Measurements from ENCODE around the gene UROC1.

Gene UROC1

DNA sequence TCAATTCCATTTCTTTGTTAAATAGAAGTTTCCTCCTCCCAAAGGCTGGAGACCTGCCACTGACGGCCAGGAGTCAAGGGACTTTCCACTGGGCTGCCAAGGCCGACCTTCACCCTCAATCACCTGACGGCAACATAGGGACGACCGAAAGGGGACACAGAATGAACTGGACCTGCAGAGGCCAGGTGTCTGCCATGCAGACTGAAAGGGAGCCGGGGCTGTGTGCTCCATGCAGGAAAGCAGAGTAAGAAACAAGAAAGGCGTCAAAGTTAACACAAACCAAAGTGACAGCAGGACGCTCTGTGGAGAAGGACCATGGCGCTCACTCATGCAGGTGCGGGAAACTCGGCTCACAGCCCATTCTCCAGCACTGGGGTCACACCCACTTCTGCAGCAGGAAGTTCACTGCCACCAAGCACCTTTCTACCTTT is 67.9 kb downstream of the UROC1 start:
- no peak for DNase-seq (ENCODE audit: extremely low read depth, low read depth)
- TF ChIP-seq, protein P1, sequence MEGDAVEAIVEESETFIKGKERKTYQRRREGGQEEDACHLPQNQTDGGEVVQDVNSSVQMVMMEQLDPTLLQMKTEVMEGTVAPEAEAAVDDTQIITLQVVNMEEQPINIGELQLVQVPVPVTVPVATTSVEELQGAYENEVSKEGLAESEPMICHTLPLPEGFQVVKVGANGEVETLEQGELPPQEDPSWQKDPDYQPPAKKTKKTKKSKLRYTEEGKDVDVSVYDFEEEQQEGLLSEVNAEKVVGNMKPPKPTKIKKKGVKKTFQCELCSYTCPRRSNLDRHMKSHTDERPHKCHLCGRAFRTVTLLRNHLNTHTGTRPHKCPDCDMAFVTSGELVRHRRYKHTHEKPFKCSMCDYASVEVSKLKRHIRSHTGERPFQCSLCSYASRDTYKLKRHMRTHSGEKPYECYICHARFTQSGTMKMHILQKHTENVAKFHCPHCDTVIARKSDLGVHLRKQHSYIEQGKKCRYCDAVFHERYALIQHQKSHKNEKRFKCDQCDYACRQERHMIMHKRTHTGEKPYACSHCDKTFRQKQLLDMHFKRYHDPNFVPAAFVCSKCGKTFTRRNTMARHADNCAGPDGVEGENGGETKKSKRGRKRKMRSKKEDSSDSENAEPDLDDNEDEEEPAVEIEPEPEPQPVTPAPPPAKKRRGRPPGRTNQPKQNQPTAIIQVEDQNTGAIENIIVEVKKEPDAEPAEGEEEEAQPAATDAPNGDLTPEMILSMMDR (IDR thresholded peaks at IDR 0.05; ENCODE audit: low read depth, low read length), result no peak

DNA sequence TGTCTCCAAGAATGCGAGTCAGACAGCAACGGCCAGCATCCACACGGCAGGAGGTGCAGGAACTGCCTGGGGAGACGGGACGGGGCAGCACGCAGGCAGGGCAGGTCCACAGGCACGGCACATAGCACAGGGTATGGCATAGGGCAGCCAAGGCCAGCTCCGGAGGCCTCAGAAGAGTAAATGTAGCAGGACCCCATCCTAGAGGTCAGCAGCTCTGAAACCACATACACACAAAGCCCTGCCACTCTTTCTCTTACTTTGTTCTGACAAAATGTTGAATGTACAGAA is 68.7 kb downstream of the UROC1 start:
- DNase-seq (ENCODE audit: extremely low read depth, low read depth), result no peak
- TF ChIP-seq, protein P1 (IDR thresholded peaks at IDR 0.05; ENCODE audit: low read depth, low read length), result no peak

DNA sequence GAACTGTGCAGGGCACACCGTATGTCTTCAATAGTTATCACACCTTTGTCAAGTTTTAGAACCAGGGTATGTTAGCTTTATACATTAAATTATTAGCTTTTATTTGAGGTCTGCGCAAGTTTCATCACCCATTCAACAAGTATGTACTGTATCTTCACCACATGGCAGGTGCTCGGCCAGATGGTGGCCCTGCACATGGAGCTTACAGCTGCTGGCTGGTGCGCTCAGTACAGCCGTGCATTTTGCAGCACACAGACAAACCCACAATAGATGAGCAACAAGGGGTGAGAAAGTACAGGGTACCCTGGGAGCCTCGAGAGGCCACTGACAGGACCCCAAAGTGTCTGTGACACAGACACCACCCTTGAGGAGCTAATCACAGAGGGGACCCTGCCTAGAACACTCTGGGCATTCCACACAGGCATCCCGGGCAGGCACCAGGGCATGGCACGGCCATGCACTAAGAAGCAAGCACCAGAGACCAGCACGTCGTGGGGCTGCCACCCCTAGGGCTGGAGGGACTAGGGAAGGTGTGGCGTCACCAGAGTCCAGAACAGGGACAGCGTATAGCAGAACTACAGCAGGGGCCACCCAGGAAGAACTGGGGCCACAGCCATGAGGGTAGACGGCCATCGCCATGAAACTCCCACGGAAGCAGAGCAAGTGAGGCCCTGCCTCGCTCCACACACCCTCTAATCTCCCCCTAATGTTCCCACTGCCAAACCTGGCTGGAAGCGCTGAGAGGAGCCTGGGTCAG is 69.3 kb downstream of the UROC1 start:
- DNase-seq (ENCODE audit: extremely low read depth, low read depth), result no peak
- TF ChIP-seq, protein P1 (IDR thresholded peaks at IDR 0.05; ENCODE audit: low read depth, low read length), result no peak

DNA sequence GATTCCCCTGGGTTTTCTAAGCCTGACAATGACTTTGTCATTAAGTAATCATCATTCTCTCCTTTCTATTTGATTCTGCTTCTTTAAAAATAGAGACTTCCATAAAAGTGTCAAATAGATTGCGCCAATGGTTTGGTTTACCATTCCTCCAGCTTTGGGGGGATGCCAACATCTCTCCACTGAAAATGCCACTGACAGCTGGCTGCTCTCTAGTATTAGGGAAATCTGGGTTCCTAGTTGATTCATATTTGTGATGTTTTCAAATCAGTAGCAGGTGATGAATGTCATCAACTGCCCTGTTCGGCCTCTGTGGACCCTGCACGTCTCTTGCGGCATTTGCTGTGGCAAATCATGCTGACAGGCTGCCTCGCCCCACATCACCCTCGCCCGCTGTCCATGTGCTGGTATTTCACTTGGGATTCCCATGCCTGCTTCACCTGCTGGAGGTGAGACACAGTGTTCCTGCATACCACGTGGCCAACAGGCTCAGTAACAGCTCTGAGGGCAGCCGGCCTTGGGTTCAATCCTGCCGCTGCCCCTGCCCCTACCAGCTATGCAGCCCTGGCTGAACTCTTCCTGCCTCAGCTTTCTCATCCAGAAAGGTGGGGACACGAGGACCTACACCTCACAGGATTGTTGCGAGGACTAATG is 70.0 kb downstream of the UROC1 start:
- TF ChIP-seq, protein P1 (IDR thresholded peaks at IDR 0.05; ENCODE audit: low read depth, low read length), result no peak
- DNase-seq (ENCODE audit: extremely low read depth, low read depth), result no peak

DNA sequence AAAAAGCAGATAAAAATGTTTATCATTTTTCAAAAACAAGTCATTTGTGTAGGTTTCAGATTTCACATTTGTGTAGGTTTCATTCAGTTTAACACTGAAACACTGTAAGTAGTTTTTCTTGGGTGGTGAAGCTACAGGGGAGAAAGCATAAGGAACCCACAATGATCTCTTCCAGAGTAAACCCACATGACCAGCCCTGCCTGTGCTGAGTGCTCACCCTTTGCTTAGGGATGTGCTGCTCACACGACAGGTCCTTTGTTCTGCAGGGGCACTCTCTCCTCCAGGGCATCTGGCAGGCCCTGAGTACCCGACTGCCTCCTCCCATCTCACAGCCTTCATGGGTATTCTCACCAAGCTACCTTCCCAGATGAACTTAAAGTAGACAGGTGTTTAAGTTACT is 70.8 kb downstream of the UROC1 start:
- no peak for DNase-seq (ENCODE audit: extremely low read depth, low read depth)
- TF ChIP-seq, protein P1 (IDR thresholded peaks at IDR 0.05; ENCODE audit: low read depth, low read length), result no peak

DNA sequence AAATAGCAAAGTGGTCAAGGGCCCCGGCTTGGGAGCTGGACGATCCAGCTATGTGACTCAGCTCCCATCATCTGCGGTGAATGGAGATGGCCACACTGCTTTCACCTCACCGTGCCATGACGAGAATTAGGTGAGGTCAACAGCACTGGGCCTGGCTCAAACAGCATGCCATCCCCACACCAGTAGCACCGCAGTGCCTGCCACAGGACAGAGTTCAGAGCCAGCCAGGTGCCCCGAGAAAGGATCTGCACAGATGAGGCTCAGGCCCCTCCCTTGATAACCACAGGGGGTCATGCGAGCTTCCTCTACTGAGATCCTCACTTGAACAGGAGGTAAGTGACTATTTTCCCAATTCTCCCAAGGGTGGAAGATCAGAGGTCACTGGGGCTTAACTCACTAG is 71.3 kb downstream of the UROC1 start:
- TF ChIP-seq, protein P1 (IDR thresholded peaks at IDR 0.05; ENCODE audit: low read depth, low read length), result no peak
- DNase-seq (ENCODE audit: extremely low read depth, low read depth), result no peak

DNA sequence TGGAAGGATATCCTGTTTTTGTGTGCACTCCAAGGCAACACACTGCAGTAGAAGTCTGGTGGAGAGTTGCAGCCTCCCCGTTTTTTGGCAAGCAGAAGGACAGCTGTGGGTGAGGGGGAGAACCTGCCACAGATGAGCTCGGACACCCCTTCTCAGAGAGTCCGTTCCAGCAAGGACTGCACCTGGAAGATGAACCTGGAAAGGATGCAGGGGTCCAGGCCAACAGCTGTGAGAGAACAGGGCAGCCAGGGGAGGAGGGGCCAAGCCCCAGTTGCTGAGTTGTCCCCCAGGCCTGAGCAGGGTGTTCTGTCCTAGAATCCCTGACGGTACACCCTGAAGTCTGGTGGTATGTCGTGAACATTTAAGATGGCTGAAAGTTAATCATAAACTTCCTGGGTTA is 72.1 kb downstream of the UROC1 start:
- no peak for DNase-seq (ENCODE audit: extremely low read depth, low read depth)

More for the DNA sequence above, 72.1 kb downstream of the UROC1 start:
- TF ChIP-seq, protein P1 (IDR thresholded peaks at IDR 0.05; ENCODE audit: low read depth, low read length), result no peak

Measured in AG09319 (cell line).